H9 (cell line): ENCODE measurements around the gene MGLL. TPM values are rescaled to one million over a fixed set of nuclear protein-coding genes. Genes with fewer than 3 reads are reported as not detected.

Experiments used
- DNase-seq: peaks from one replicate; pipeline ENCODE4 v3.0.0-alpha.2; 2017
- H2AFZ ChIP-seq: one replicate; pipeline ENCODE4 v1.6.1; 2013; ENCODE audit warnings: mild to moderate bottlenecking, low read length, control low read depth, moderate library complexity
- H2AK5ac ChIP-seq: 2 replicates; pipeline ENCODE4 v1.6.1; 2013; ENCODE audit warnings: low read length, control low read depth, mixed read lengths; ENCODE audit not compliant: insufficient read length
- H2BK120ac ChIP-seq: one replicate; pipeline ENCODE4 v1.6.1; 2013; ENCODE audit warnings: low read depth, mild to moderate bottlenecking, low read length, control low read depth, inconsistent platforms; ENCODE audit not compliant: poor library complexity, severe bottlenecking
- H2BK12ac ChIP-seq: 2 replicates; pipeline ENCODE4 v1.6.1; 2013; ENCODE audit warnings: low read length, control low read depth, mixed read lengths, low read depth; ENCODE audit not compliant: insufficient read length
- H2BK15ac ChIP-seq: 2 replicates; pipeline ENCODE4 v1.6.1; 2013; ENCODE audit warnings: low read depth, low read length, control low read depth
- H2BK20ac ChIP-seq: one replicate; pipeline ENCODE4 v1.6.1; 2013; ENCODE audit warnings: low read depth, mild to moderate bottlenecking, low read length, control low read depth, inconsistent platforms; ENCODE audit not compliant: poor library complexity, severe bottlenecking
- H2BK5ac ChIP-seq: 2 replicates; pipeline ENCODE4 v1.6.1; 2013; ENCODE audit warnings: low read length, control low read depth, mixed read lengths; ENCODE audit not compliant: insufficient read length
- H3K14ac ChIP-seq: 2 replicates; pipeline ENCODE4 v1.6.1; 2013; ENCODE audit warnings: low read length, control low read depth; ENCODE audit not compliant: insufficient read depth
- H3K18ac ChIP-seq: 2 replicates; pipeline ENCODE4 v1.6.1; 2013; ENCODE audit warnings: low read depth, mild to moderate bottlenecking, mixed read lengths, low read length, control low read depth; ENCODE audit not compliant: insufficient read length
- H3K23ac ChIP-seq: 2 replicates; pipeline ENCODE4 v1.6.1; 2013; ENCODE audit warnings: low read length, control low read depth, mixed read lengths, low read depth; ENCODE audit not compliant: insufficient read length
- H3K23me2 ChIP-seq: 2 replicates; pipeline ENCODE4 v1.6.1; 2013; ENCODE audit warnings: low read depth, mild to moderate bottlenecking, mixed read lengths, low read length, control low read depth; ENCODE audit not compliant: insufficient read length, poor library complexity, severe bottlenecking
- H3K27ac ChIP-seq: 2 replicates; pipeline ENCODE4 v1.5.1; 2013; ENCODE audit warnings: low read length, control low read depth, mixed read lengths, low read depth; ENCODE audit not compliant: insufficient read length
- H3K27me3 ChIP-seq: 2 replicates; pipeline ENCODE4 v1.6.1; 2013; ENCODE audit warnings: low read length, control low read depth, inconsistent platforms; ENCODE audit not compliant: insufficient read depth
- H3K4ac ChIP-seq: 2 replicates; pipeline ENCODE4 v1.6.1; 2013; ENCODE audit warnings: low read depth, mild to moderate bottlenecking, control low read depth, inconsistent platforms, low read length, moderate library complexity
- H3K4me1 ChIP-seq: 2 replicates; pipeline ENCODE4 v1.6.1; 2013; ENCODE audit warnings: low read length, control low read depth, inconsistent platforms; ENCODE audit not compliant: insufficient read depth
- H3K4me2 ChIP-seq: 2 replicates; pipeline ENCODE4 v1.6.1; 2013; ENCODE audit warnings: low read length, control low read depth, mixed read lengths; ENCODE audit not compliant: insufficient read length, insufficient read depth
- H3K56ac ChIP-seq: 2 replicates; pipeline ENCODE4 v1.6.1; 2013; ENCODE audit warnings: low read depth, mild to moderate bottlenecking, mixed read lengths, low read length, control low read depth; ENCODE audit not compliant: insufficient read length
- H3K79me1 ChIP-seq: 2 replicates; pipeline ENCODE4 v1.6.1; 2013; ENCODE audit warnings: low read depth, mild to moderate bottlenecking, moderate library complexity, low read length, control low read depth, inconsistent platforms; ENCODE audit not compliant: insufficient read depth, poor library complexity, severe bottlenecking
- H3K79me2 ChIP-seq: 2 replicates; pipeline ENCODE4 v1.6.1; 2013; ENCODE audit warnings: low read length, control low read depth, inconsistent platforms; ENCODE audit not compliant: insufficient read depth
- H3K9ac ChIP-seq: 2 replicates; pipeline ENCODE4 v1.6.1; 2013; ENCODE audit warnings: low read length, control low read depth, mixed read lengths; ENCODE audit not compliant: insufficient read length; ENCODE audit errors: extremely low read depth
- H3K9me3 ChIP-seq: one replicate; pipeline ENCODE4 v1.6.1; 2013; ENCODE audit warnings: low read depth, low read length, inconsistent platforms; ENCODE audit not compliant: control insufficient read depth
- H3T11ph ChIP-seq: one replicate; pipeline ENCODE4 v1.6.1; 2013; ENCODE audit warnings: mild to moderate bottlenecking, low read length, control low read depth, inconsistent platforms
- H4K20me1 ChIP-seq: one replicate; pipeline ENCODE4 v1.6.1; 2013; ENCODE audit not compliant: control insufficient read depth, insufficient read length, insufficient read depth
- H4K5ac ChIP-seq: 2 replicates; pipeline ENCODE4 v1.6.1; 2013; ENCODE audit warnings: low read depth, mild to moderate bottlenecking, mixed read lengths, low read length, control low read depth; ENCODE audit not compliant: insufficient read length
- H4K8ac ChIP-seq: replicated peaks from 2 replicates; pipeline ENCODE4 v1.6.1; 2013; ENCODE audit warnings: low read length, control low read depth, mixed read lengths, low read depth; ENCODE audit not compliant: insufficient read length
- H4K91ac ChIP-seq: 2 replicates; pipeline ENCODE4 v1.6.1; 2013; ENCODE audit warnings: low read depth, mild to moderate bottlenecking, moderate library complexity, mixed read lengths, low read length, control low read depth; ENCODE audit not compliant: insufficient read length
- H3K27ac Mint-ChIP-seq, 3 experiments: 2 replicates in 2 of 3; 3 replicates in 1 of 3; pipeline ENCODE4 v1.8.0; 2020 to 2021; ENCODE audit warnings: mixed read lengths in 3 of 3, mild to moderate bottlenecking in 1 of 3, moderate library complexity in 1 of 3
- H3K27me3 Mint-ChIP-seq: 2 replicates; pipeline ENCODE4 v1.8.0; 2021; ENCODE audit warnings: low read depth, mild to moderate bottlenecking, moderate library complexity, mixed read lengths
- H3K36me3 Mint-ChIP-seq, 3 experiments: 2 replicates in 2 of 3; 3 replicates in 1 of 3; pipeline ENCODE4 v1.8.0; 2020 to 2021; ENCODE audit warnings: low read depth in 3 of 3, mixed read lengths in 3 of 3; ENCODE audit not compliant: insufficient read depth in 1 of 3
- H3K4me1 Mint-ChIP-seq, 2 experiments: 2 replicates each; pipeline ENCODE4 v1.8.0; 2020; ENCODE audit warnings: mixed read lengths in 2 of 2
- H3K4me3 Mint-ChIP-seq, 2 experiments: 2 replicates in 1 of 2; 3 replicates in 1 of 2; pipeline ENCODE4 v1.8.0; 2020 to 2021; ENCODE audit warnings: mild to moderate bottlenecking in 2 of 2, mixed read lengths in 2 of 2, moderate library complexity in 1 of 2
- H3K9me3 Mint-ChIP-seq, 2 experiments: 2 replicates in 1 of 2; 3 replicates in 1 of 2; pipeline ENCODE4 v1.8.0; 2020; ENCODE audit warnings: mild to moderate bottlenecking in 2 of 2, mixed read lengths in 2 of 2, moderate library complexity in 1 of 2
- WGBS: extraction: QIAGEN DNeasy Blood & Tissue Kit; methylation state at CpG from one replicate; pipeline ENCODE4 v1.1.7; 2013; ENCODE audit warnings: missing lambda C conversion rate, low lambda C conversion rate, mixed read lengths; ENCODE audit not compliant: insufficient read length; ENCODE audit errors: extremely low coverage; 5-methylcytosine and 5-hydroxymethylcytosine counted together
- total RNA-seq: library from RNA; stranded (reverse); gene quantifications from 2 replicates; pipeline ENCODE4 v1.2.1, GENCODE V29; 2021
- TF ChIP-seq, protein P1 (sequence below): fragments of 200-600 bp; sonication (generic); conservative IDR thresholded peaks from 3 replicates; pipeline ENCODE4 v1.8.0; 2021; ENCODE audit warnings: antibody characterized with exemption, mild to moderate bottlenecking

MGLL gene
- total RNA-seq, 1 experiment from 2014 or later: 0.11 TPM

DNA sequence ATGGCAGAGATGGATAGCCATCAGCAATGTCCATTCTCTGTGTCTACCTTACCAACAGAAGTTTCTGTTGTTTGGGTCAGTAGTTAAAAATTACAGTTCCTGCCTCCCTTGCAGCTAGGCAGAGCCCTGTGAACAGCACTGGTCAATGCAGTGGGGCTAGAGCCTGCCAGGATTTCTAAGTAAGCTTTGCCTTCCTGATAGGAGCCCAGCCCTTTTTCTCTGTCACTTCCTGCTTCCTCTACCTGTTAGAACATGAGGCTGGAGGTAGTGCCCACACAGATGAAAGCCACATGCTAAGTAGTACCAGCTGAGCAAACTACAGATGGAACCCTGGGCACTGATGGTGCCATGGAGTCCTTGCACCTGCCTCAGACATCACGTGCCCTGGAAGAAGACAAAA lies 45.0 kb downstream of the MGLL start:
- no peak overlapping the region for H3K56ac ChIP-seq

More for the DNA sequence above, 45.0 kb downstream of the MGLL start:
- Histone ChIP-seq H2BK120ac (no peak overlapping the region), H3K4me1 (no peaks in the 10 kb centered on the region), H2BK12ac (no peak overlapping the region), H2BK20ac (no peak overlapping the region), H3K4me2 (no peak overlapping the region), H3T11ph (no peak overlapping the region), H2AK5ac (no peak overlapping the region), H3K23me2 (no peaks in the 10 kb centered on the region), H3K79me2 (no peaks in the 10 kb centered on the region), H4K91ac (no peak overlapping the region), H2BK5ac (no peak overlapping the region), H3K9me3 (no peaks in the 10 kb centered on the region), H2BK15ac (no peak overlapping the region), H4K20me1 (no peaks in the 10 kb centered on the region), H3K79me1 (no peaks in the 10 kb centered on the region), H4K8ac (no peak overlapping the region), H3K27me3 (no peaks in the 10 kb centered on the region), H4K5ac (no peak overlapping the region), H3K18ac (no peak overlapping the region), H2AFZ (no peak overlapping the region), H3K23ac (no peak overlapping the region), H3K14ac (no peak overlapping the region), H3K9ac (no peak overlapping the region), H3K4ac (no peak overlapping the region), H3K27ac (no peak overlapping the region)
- peaks cover 3 to 13% of the 10 kb centered on the region in 2 experiments; a peak in 3 of 4 replicates for H3K4me1 Mint-ChIP-seq
- WGBS: no CpG with 5 or more reads among the region's 1 CpG
- peaks cover 0 to 11% of the 10 kb centered on the region in 2 experiments; a peak in 4 of 5 replicates for H3K9me3 Mint-ChIP-seq
- no peak overlapping the region for H3K27ac Mint-ChIP-seq
- H3K27me3 Mint-ChIP-seq: no peaks in the 10 kb centered on the region; the same call in 1 of the 2 replicates
- no peak for DNase-seq
- H3K4me3 Mint-ChIP-seq: no peak overlapping the region
- TF ChIP-seq, protein P1, sequence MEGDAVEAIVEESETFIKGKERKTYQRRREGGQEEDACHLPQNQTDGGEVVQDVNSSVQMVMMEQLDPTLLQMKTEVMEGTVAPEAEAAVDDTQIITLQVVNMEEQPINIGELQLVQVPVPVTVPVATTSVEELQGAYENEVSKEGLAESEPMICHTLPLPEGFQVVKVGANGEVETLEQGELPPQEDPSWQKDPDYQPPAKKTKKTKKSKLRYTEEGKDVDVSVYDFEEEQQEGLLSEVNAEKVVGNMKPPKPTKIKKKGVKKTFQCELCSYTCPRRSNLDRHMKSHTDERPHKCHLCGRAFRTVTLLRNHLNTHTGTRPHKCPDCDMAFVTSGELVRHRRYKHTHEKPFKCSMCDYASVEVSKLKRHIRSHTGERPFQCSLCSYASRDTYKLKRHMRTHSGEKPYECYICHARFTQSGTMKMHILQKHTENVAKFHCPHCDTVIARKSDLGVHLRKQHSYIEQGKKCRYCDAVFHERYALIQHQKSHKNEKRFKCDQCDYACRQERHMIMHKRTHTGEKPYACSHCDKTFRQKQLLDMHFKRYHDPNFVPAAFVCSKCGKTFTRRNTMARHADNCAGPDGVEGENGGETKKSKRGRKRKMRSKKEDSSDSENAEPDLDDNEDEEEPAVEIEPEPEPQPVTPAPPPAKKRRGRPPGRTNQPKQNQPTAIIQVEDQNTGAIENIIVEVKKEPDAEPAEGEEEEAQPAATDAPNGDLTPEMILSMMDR: no peak
- H3K36me3 Mint-ChIP-seq: peaks cover 0 to 4% (median 3%) of the 10 kb centered on the region in 3 experiments; a peak in 2 of 7 replicates
